Activated effector memory CD4-positive, alpha-beta T cell treated with anti-CD3 and anti-CD28 coated beads, Interleukin-2, amount 50 U/mL, for 16 hours (primary cell): ENCODE measurements around the gene SPAG16.
"Not testable (repeated sequence)": the region's sequence is repeated elsewhere in the genome, so short reads cannot be mapped to it uniquely, and the experiment has no call there.

ENCODE experiments used
- DNase-seq: peaks from one replicate; pipeline ENCODE4 v3.0.0-alpha.2; 2020

The SPAG16 gene

GRCh38 chr2:213561759-213562158, 277.5 kb downstream of the SPAG16 start:
- DNase-seq, result no peak

GRCh38 chr2:213562539-213563180, 278.4 kb downstream of the SPAG16 start:
- DNase-seq, result no peak

GRCh38 chr2:213566846-213567245, 282.6 kb downstream of the SPAG16 start:
- DNase-seq, result no peak

GRCh38 chr2:213609570-213610170, 325.4 kb downstream of the SPAG16 start:
- no peak for DNase-seq

GRCh38 chr2:213627054-213627710, 342.9 kb downstream of the SPAG16 start:
- no peak for DNase-seq

- no peak for DNase-seq
These were observed 343.7 kb downstream of the SPAG16 start for GRCh38 chr2:213627835-213628460.

GRCh38 chr2:213640738-213641425, 356.6 kb downstream of the SPAG16 start:
- no peak for DNase-seq

- no peak for DNase-seq
These were observed 360.7 kb downstream of the SPAG16 start for GRCh38 chr2:213644926-213645325.

GRCh38 chr2:213649176-213649575, 364.9 kb downstream of the SPAG16 start:
- DNase-seq, result no peak

GRCh38 chr2:213664817-213665216, 380.6 kb downstream of the SPAG16 start:
- no peak for DNase-seq

GRCh38 chr2:213669657-213670056, 385.4 kb downstream of the SPAG16 start:
- DNase-seq, result no peak

- no peak for DNase-seq
These were observed 394.4 kb downstream of the SPAG16 start for GRCh38 chr2:213678437-213679218.

- DNase-seq, result no peak
These were observed 395.6 kb downstream of the SPAG16 start for GRCh38 chr2:213679894-213680293.

GRCh38 chr2:213682276-213682675, 398.0 kb downstream of the SPAG16 start:
- DNase-seq, result no peak

GRCh38 chr2:213688133-213688532, 403.9 kb downstream of the SPAG16 start:
- DNase-seq, result no peak

- DNase-seq, result not testable (repeated sequence)
These were observed 404.6 kb downstream of the SPAG16 start for GRCh38 chr2:213688825-213689224.

GRCh38 chr2:213689585-213689984, 405.3 kb downstream of the SPAG16 start:
- no peak for DNase-seq

- no peak for DNase-seq
These were observed 407.1 kb downstream of the SPAG16 start for GRCh38 chr2:213691351-213691750.

GRCh38 chr2:213696442-213696841, 412.2 kb downstream of the SPAG16 start:
- DNase-seq, result no peak

- DNase-seq, result not testable (repeated sequence)
These were observed 417.1 kb downstream of the SPAG16 start for GRCh38 chr2:213701365-213701764.

- DNase-seq, result no peak
These were observed 419.3 kb downstream of the SPAG16 start for GRCh38 chr2:213703406-213704098.

GRCh38 chr2:213710164-213710563, 425.9 kb downstream of the SPAG16 start:
- DNase-seq, result no peak
